ENCODE data around the gene FBXW11.
"Not testable (repeated sequence)": the region's sequence is repeated elsewhere in the genome, so short reads cannot be mapped to it uniquely, and the experiment has no call there.

Gene FBXW11

DNA sequence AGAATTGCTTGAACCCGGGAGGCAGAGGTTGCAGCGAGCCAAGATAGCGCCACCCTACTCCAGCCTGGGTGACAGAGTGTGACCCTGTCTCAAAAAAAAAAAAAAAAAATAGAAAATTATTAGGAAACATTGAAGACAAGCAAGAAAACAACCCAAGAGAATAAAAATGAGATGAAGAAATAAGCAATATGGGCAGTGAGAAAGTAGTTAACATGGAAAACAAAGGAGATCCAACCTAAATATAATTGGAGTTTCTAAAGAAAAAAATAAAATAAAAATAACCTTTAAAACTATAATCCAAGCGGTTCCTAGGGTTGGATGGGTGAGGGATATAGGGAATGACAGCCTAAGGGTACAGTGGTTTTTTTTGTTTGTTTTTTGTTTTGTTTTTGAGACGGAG lies 71.9 kb downstream of the FBXW11 start:
- no peak for DNase-seq (ENCODE audit: low read depth, low spot score)
- H3K4me3 ChIP-seq (ENCODE audit: low read length), result no peak overlapping the region

DNA sequence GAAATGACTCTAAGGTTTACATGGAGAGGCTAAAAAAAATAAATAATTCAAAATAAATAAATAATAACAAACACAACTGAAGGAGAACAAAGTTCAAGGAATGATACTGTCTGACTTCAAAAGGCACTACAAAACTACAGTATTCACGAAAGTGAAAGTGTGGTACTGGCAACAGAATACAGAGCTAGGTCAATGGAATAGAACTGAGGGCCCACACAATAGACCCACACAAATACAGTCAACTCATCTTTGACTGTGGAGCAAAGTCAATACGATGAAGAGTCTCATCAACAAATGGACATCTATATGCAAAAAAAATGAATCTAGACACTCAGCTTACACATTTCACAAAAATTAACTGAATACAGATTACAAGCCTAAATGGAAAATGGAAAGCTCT lies 75.3 kb downstream of the FBXW11 start:
- DNase-seq (ENCODE audit: low read depth, low spot score), result no peak
- no peak overlapping the region for H3K4me3 ChIP-seq (ENCODE audit: low read length)

DNA sequence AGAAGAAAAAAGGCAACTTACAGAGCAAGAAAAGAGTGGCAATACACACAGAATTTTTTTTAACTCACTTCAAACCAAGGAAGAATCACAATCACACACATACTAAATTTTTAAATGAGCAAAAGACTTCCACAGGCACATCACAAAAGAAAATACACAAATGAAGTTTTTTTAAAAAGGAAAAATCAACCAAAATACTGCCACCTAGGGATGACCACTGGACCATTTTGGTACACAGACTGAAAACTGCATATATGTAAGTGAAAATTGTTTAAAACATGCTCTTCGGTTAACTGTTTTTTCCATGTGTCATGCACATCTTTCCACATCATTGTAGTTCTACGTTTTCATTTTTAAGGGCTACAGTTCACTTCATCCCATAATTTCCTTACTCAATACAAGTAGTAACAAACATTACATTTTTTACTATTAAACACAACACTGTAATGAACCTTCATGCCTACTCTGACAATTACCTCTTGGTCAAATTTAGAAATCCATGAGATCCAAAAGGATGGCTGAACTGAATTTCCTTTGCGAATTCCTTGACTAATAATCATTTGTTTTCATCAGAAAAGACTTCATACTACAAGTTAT lies 79.0 kb downstream of the FBXW11 start:
- H3K4me3 ChIP-seq (ENCODE audit: low read length), result no peak overlapping the region
- DNase-seq (ENCODE audit: low read depth, low spot score), result no peak

DNA sequence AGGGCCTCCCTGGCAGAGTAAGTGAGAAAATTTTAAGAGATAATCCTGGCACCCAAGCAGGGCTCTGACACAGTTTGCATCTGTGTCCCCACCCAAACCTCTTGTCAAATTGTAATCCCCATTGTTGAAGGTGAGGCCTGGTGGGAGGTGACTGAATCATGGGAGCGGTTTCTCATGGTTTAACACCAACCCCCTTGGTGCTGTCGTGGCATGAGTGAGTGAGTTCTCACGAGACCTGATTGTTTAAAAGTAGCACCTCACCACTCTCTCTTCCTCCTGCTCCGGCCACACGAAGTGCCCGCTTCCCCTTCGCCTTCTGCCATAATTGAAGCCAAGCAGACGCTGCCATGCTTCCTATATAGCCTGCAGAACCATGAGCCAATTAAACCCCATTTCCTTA lies 80.1 kb downstream of the FBXW11 start:
- no peak for DNase-seq (ENCODE audit: low read depth, low spot score)

DNA sequence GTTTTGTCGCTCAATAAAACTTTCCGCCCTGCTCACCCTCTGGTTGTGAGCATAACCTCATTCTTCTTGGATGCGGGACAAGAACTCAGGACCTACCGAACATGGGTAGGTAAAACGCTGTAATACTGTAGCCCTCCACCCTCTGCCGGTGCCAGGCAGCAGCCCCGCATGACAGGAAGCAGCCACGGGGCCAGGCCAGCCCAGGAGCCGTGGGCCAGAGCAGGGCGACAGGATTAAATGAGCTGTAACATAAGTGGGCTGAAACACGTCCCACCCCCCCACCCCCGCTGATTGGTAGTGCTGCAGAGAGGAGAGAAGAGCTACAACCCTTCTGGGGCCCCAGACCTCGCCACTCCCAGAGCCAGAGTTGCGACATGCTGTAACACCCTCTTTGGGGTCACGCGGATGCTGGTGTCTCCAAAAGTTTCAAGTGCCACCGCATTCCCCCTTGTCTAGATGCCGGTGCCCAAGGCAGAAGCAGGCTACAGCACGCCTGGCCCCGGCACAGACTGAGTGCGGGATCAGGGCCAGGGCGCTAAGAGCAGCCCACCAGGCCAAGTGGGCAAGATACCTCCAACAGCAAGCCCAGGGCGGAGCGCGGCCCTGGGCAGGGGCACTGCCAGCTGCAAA lies 81.8 kb downstream of the FBXW11 start:
- H3K4me3 ChIP-seq (ENCODE audit: low read length), result no peak overlapping the region

More for the DNA sequence above, 80.1 kb downstream of the FBXW11 start:
- no peak overlapping the region for H3K4me3 ChIP-seq (ENCODE audit: low read length)

DNA sequence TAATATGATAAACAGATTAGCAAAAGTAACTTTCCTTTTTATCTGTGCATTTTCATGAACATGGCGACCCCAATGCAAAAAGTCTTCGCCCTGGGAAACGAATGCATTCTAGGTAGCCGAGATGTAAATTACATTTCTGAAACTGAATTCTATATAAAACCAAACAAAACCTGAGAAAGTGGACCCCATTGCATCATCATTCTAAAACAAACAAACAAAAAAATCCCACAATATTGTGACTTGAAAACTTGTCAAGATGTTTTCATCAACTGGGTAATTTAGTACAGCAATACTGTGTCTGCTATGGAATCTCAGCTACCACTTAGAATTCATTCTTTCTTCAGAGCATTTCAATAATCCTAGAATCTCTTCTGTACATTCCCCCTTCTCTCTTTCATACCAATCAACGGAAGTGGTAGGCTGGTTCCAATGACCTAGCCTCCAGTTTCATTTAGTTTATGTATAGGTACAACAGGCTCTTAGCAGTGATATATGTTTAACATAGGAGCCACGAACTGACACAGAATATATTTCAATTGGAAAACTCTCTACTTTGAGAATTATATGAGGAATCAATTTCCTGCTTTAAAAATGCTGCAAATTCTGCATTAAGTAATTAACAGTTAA lies 85.6 kb downstream of the FBXW11 start:
- no peak overlapping the region for H3K4me3 ChIP-seq (ENCODE audit: low read length)
- DNase-seq (ENCODE audit: low read depth, low spot score), result no peak

More for the DNA sequence above, 81.8 kb downstream of the FBXW11 start:
- no peak for DNase-seq (ENCODE audit: low read depth, low spot score)

DNA sequence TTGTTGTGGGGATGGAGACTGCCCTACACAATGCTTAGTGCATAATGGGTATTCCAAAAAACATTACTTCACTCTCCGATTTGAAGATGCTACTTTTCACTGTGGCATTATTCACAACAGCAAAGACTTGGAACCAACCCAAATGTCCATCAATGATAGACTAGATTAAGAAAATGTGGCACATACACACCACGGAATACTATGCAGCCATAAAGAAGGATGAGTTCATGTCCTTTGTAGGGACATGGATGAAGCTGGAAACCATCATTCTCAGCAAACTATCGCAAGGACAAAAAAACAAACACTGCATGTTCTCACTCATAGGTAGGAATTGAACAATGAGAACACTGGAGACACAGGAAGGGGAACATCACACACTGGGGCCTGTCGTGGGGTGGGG lies 90.7 kb downstream of the FBXW11 start:
- not testable (repeated sequence) for DNase-seq (ENCODE audit: low read depth, low spot score); H3K4me3 ChIP-seq (ENCODE audit: low read length)

DNA sequence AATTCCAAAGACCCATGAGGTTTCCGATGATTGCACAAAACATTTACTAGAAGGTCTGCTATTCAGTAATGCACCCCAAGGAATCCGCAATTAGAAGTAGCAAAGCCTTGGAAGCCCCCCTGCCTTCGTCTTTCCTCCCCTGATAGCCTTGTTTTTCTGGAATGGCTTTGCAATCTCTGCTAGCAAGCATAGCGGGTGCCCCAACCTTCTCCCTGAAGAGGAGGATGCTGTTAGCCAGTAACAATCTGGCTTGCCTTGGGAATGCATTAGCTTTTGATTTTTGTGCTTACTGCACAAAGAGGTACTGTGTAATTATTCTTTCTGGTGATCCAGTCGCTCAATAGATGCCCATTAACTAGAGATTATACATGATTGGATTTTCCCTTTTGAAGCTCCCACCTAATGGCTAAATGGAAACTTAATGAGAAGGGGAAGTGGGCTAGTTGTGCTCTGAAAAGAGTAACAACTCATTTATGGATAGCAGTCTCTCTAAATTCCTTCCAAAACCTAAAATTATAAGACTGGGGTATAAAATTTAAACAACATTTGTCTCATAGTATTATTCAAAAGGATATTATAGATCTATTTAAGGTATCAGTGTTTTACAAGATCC lies 91.6 kb downstream of the FBXW11 start:
- DNase-seq (ENCODE audit: low read depth, low spot score), result no peak
- no peak overlapping the region for H3K4me3 ChIP-seq (ENCODE audit: low read length)

DNA sequence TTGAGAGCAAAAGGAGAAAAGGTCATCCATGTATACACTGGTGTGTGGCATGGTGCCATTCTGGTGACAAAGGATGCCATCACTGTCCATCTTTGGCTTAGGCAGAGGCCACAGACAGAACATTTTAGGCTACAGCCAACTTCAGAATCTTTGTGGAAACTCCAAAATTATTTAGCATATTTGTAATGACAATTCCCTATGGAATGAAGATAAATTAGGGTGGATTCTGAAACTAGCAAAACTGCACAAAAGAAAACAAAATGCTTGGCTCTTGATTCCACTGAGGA lies 92.5 kb downstream of the FBXW11 start:
- H3K4me3 ChIP-seq (ENCODE audit: low read length), result no peak overlapping the region
- DNase-seq (ENCODE audit: low read depth, low spot score), result no peak

DNA sequence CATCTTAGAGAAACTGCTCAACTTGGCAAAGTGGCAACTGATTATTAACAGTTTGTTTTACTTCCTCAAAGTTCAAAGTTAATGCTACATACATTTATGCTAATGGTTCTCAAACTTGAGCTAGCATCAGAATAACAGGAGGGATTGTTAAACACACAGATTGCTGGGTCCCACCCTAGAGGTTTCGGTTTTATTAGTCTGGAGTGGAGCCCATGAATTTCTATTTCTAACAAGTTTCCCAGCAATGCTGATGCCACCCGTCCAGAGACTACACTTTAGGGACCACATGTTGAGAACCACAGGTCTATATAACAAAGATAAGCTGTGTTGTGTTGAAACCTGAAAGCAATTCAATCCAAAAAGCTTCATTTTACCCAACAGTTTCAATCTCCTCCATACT lies 95.3 kb downstream of the FBXW11 start:
- no peak for DNase-seq (ENCODE audit: low read depth, low spot score)
- no peak overlapping the region for H3K4me3 ChIP-seq (ENCODE audit: low read length)

DNA sequence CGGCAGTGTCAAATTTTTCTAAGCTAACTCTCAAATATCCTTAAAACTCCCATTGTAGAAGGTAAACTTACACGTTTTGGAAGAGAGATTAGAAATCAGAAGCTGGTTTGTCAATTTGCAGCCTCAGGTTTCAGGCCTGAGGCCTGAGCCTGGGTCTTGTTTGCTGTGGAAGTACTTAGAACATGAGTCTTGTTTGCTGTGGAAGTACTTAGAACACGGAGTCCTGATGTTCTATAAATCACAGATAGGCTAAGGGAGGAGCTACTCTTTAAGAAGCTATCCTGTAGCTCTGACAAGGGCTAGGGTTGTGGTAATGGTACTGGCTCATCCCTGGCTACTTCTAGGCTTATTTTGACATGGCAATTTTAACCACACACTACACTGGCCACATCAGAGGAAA lies 97.8 kb downstream of the FBXW11 start:
- no peak for DNase-seq (ENCODE audit: low read depth, low spot score)
- H3K4me3 ChIP-seq (ENCODE audit: low read length), result no peak overlapping the region

DNA sequence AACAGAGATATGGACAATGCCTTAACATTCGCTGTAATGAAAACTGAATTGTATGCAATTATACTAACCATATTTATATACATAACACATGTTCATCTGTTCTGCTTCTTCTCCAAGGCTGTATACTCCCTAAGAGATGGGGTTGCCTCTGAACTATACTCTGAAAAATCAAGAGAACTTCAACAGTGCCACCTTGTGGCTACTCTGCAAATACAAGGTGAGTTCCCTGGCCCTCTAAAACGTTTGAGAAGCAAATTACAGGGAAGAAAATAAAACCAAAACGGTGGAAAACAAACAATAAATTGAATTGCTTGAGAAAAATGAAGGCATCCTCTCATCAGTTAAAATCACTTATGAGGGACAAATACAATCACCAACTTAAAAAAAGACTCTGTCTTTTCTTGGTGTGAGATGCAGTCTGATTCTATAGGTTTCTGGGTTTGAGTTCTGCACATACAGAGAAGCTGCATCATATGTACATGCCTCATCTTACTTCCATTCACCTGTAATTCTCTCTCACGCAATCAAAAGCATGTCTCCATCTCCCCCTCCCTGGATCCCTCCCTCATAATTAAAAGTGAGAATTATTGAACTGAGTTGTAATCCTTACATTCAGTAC lies 98.6 kb downstream of the FBXW11 start:
- peak; percentile 54 for DNase-seq (ENCODE audit: low read depth, low spot score)
- no peak overlapping the region for H3K4me3 ChIP-seq (ENCODE audit: low read length)

DNA sequence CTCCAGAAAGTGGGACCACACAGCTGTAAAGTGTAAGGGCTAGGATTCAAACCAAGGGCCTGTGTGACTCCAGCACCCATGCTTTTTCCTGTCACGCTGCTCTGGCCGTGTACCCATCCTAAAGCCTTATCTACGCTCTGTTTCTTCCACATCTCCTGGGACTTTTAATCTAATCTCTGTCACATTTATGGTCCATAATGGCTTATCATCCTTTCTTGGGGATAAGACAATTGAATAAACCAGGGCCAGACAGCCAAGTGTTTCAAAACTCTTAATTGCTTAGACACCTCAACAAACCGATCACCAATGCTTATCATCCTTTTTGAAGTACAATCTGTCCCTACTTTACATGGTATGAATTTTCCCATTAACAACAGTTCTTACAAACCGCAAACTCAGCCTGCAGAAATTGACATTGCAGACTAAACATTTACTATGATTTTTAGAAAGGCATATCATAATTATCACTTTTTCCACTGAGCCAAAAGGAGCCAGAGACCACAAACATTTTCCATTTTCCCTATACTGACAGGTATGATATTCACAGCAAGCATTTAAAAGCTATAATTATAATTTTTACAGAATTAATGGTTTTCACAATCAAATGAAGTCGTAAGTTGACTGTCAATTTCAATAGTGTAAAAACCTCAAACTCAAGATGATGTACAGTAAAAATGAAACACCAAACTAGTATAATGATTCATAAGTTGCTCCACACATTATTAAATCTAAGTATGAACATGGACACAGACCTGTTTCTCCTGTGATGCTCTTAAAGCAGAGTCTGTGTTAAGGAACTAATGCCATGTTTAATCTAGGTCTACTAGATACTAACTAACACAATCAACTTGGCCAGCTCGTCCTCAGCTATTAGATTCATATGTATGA lies 99.5 kb downstream of the FBXW11 start:
- no peak overlapping the region for H3K4me3 ChIP-seq (ENCODE audit: low read length)
- no peak for DNase-seq (ENCODE audit: low read depth, low spot score)

DNA sequence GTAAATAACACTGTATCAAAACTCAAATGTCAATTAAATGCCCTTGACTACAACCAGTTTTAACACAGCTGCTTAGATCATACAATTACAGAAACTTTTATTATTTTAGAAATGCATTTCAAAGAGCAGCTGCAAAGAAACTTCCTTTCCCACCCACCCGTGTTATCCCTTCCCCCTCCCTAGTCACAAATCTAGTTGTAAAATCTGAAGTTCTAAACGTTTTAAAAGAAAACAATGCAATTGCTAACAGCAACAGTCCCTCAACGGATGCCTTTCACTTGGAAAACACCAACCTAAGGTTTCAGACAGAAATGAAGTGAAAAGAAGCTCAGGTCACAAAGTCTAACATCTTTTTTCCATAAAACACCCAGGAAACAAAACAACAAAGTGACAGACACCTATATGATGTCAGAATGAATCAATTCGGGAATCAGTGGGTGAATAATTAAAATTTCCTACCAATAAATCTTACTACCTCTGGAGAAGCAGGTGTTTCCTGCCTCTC lies 100.3 kb downstream of the FBXW11 start:
- DNase-seq (ENCODE audit: low read depth, low spot score), result no peak
- no peak overlapping the region for H3K4me3 ChIP-seq (ENCODE audit: low read length)

DNA sequence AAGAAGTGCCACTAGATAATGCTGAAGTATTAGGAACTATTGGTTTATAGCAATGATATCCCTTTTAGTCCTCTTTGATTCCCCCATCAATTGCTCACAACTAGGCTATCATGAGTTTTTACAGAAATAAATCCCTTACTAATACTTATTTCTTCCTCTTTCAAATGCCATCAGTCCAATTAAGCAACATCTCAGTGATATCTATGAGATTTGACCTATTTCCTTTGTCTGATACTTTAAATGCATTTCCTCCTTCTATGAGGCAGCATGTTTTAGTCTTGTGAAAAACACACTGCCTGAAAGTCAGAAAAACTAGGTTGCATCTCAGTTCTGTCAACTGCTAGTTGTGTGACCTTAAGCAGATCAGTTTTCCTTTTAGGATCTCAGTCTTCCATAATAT lies 101.6 kb downstream of the FBXW11 start:
- no peak for DNase-seq (ENCODE audit: low read depth, low spot score)

DNA sequence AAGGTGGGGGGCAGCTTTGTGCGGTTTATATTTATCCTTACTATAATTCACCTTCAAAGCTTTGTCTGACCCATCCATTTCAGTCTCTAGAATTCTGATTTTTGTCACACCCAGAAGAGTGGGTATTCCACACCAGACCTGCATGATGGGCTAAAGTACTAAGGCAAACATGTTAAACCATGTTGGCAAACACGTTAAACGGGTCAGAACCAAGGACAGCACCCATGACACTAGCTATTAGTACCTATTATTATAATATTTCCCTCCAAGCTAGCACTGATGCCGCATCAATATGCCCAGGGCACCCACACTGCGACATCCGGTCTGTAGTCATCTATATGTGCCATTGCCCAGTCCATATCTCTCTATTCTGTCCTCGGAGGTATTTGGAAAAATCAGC lies 104.7 kb downstream of the FBXW11 start:
- H3K4me3 ChIP-seq (ENCODE audit: low read length), result no peak overlapping the region
- no peak for DNase-seq (ENCODE audit: low read depth, low spot score)

More for the DNA sequence above, 101.6 kb downstream of the FBXW11 start:
- no peak overlapping the region for H3K4me3 ChIP-seq (ENCODE audit: low read length)

DNA sequence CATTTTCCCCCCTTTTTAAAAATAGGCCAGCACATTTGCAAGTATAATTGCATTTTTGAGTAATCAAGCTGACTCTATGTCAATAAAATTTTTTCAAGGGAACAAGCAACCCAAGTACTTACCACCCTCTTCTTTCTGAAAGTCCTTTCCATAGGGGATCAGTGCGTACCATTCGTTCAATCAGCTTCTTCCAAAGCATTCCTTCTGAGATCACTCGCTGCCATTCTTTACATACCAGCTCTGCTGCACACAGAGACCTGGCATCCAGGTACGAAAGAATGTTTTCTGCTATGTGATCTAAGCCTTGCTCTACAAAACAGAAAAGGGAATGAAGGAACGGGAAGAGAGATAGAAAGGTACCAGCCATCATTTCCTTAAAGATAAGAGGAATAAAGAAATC lies 106.6 kb downstream of the FBXW11 start:
- no peak for DNase-seq (ENCODE audit: low read depth, low spot score)
- no peak overlapping the region for H3K4me3 ChIP-seq (ENCODE audit: low read length)

DNA sequence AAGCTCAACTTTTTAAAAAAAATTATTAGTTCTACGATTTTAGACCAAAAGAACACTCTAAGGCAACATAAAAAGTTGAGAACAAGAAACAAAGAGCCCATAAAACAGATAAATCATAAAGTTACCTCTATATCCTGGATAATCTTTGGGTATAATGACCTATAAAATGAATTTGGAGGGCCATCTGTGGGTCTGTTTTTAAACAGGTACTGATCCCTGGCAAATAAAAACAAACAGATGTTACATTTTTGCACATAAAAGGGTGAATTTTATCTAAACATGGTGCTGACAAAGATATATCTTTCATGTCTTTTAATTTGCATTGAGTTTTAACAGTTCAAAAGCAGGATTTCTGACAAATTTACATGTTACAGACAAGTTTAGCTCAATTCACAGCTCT lies 107.6 kb downstream of the FBXW11 start:
- no peak for DNase-seq (ENCODE audit: low read depth, low spot score)

DNA sequence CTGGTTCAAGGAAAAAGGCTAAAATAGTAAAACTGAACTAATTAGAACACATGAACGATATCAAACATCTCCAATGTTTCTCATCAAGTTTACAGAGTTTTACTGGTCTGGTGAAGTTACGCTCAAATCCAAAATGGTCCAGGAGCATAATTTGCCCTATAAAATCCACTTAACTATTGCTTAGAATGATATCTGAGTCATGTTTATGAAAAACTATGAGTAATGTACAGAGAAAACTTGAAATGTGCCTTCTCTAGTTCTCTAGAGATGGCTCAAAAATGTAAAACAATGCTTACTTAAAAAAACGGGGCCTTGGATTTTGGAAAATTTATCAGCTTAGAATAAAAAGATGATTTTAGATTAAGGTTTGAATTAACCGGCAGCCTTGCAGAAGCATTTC lies 108.1 kb downstream of the FBXW11 start:
- no peak for DNase-seq (ENCODE audit: low read depth, low spot score)
- no peak overlapping the region for H3K4me3 ChIP-seq (ENCODE audit: low read length)

More for the DNA sequence above, 107.6 kb downstream of the FBXW11 start:
- H3K4me3 ChIP-seq (ENCODE audit: low read length), result no peak overlapping the region
